NCI-H748 (cell line): ENCODE measurements around the gene APEH.

Experiments used
- DNase-seq: peaks from one replicate; lab custom pipeline; 2025; ENCODE audit not compliant: unreplicated experiment; lab: John Stamatoyannopoulos, UW

APEH gene

GRCh38 chr3:49673715-49674496, at the start of gene APEH:
Gene APEH, plus strand, starts transcription at chr3:49674351. Its CDS starts 51 bp downstream, at chr3:49674402.
- no peak for DNase-seq

GRCh38 chr3:49625071-49625470, 49.1 kb upstream of the APEH start:
- DNase-seq = no peak

- no peak for DNase-seq
Observed at GRCh38 chr3:49626101-49626581, 48.0 kb upstream of the APEH start.

GRCh38 chr3:49626796-49627195, 47.4 kb upstream of the APEH start:
- DNase-seq = no peak

- DNase-seq = no peak
Observed at GRCh38 chr3:49627634-49628033, 46.5 kb upstream of the APEH start.

DNA sequence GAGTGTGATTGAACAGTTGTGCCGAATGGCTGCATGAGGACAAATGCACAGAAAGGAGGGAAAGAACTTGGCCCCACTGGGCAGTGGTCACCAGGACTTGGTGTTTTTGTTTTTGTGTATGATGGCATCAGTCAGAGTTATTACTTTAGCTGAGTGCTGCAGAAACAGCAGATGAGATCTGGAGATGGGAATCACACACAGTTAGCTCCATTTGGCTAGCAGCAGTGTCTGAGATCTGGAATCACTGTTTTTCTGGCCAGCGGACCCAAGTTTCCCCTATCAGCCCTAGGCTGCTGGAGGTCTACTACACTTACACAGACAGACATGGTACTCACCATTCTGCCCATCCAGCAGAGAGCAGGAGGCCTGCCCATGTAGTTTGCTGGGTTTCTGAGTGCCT, 45.9 kb upstream of the APEH start:
- DNase-seq = no peak

DNA sequence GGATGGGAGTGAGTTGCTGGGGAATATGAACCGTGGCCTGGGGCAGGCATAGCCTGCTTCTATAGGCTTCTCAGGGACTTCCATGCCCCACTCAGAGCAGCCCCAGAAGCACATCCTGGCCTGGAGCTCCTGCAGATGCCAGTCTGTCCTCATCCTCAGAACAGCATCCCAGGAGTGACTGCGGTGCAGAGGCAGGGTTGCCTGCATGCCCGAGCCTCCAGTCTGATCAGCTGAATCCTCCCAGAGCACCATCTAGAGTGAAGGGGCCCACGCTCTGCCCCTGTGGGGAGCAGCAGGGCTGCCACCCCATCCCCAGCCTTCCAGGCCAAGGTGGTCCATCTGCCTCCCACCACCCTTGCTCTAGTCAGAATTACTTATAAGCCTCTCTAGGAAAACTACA, 44.7 kb upstream of the APEH start:
- no peak for DNase-seq

GRCh38 chr3:49629866-49630265, 44.3 kb upstream of the APEH start:
- DNase-seq = no peak

DNA sequence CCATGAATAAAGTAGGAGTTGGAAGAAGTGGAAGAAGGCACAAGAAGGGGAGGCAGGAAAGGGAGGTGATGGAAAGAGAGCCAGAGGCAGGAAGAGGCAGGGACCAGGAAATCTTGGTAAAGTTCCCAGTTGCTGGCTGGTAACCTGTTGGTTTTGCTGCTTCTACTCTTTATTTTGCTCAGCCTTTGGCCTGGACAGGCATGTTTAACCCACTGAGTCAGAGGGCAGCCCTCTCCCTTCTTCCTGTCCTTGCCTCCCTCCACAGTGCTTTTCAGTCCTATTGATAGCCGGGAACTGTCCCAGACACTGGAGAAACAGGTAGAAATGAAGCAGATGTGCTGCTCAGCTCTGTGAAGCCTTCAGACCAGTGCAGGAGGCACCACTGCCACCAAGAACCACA, 43.4 kb upstream of the APEH start:
- DNase-seq = no peak

- DNase-seq = no peak
Observed at GRCh38 chr3:49634736-49635135, 39.4 kb upstream of the APEH start.

- no peak for DNase-seq
Observed at GRCh38 chr3:49636883-49637609, 37.1 kb upstream of the APEH start.

GRCh38 chr3:49638445-49638844, 35.7 kb upstream of the APEH start:
- no peak for DNase-seq

DNA sequence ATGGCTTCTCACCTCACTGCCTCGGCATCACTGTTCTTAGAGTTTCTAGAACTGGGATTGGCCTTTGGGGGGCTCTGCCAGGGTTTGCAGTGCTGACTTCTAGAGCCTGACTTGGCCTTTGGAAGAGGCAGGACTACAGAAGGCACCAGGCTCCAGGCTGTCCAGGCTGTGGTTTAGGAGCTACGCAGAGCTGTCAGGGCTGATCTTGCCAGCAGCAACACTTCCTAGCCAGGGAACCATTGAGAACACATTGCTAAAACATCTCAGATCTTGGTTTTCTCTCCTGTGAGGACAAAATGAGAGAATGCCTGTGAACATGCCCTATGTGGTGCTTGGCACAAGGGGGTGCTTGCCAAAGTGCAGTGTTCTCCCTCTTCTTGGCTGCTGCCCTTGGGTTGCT, 34.6 kb upstream of the APEH start:
- no peak for DNase-seq

DNA sequence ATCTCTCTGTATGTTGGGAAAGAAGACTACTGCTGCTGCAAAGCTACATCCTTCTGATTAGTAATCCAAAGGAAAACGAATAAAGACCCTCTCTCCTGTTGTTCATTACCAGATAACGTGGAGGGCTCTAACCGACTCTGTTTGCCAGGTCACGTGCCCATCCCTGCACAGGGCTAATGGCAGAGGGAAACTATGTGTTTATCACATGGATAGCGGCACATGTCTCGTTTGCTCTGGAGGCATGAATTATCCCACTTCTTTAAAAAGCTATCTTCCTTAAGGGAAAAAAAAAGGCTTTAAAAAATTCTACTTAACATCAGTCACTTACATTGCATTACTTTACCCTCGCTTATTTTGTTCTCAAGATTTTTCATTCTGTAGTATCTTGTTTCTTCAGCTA, 32.9 kb upstream of the APEH start:
- DNase-seq = no peak

DNA sequence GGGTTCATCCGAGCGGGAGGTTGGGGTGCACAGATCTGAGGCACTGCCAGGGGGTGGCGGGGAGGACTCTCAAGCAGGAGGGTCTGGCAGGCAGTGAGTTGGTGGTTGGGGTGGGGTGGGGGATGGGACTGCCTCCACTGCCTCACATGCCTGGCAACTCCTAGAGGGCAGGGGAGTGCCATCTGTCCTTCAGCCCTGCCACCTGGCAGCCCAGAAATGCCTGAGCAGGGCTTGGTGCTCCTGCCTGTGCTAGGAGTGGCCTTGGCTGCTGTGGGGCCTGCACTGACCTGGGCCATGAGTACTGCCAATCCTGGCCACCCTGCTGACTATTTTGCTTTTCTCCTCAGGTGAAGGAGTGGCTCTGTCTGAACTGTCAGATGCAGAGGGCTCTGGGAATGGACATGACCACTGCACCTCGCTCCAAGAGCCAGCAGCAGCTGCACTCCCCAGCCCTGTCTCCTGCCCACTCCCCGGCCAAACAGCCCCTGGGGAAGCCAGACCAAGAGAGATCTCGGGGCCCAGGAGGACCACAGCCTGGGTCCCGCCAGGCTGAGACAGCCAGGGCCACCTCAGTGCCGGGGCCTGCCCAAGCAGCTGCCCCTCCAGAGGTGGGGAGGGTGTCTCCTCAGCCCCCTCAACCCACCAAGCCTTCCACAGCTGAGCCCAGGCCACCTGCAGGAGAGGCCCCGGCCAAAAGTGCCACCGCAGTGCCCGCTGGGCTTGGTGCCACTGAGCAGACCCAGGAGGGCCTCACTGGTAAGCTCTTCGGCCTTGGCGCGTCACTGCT, 32.0 kb upstream of the APEH start:
- DNase-seq = no peak

DNA sequence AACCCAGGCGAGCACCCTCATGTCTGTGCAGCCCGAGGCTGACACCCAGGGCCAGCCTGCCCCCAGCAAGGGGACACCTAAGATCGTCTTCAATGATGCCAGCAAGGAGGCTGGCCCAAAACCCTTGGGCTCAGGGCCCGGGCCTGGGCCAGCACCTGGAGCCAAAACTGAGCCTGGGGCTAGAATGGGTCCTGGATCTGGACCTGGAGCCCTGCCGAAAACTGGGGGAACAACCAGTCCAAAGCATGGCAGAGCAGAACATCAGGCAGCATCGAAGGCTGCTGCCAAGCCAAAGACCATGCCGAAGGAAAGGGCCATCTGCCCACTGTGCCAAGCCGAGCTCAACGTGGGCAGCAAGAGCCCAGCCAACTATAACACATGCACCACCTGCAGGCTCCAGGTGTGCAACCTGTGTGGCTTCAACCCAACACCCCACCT, 31.4 kb upstream of the APEH start:
- no peak for DNase-seq

DNA sequence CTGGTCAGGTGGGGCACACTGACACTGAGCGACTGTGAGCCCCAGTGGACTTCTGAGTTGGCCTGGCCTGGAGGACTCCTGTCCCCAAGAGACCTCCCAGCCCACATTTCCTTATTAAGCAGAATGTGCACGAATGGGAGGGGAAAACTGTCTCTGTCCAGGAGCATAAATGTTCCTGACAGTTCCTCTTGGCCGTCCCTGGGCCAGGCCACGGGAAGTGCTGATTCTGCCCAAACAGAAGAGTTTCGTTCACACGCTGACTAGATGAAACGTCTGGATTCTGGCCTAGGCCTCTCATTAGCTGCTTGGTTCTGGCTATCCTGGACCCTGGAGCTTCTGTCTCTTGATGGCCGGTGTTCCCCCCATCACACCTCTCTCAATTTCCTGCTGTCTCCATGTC, 29.5 kb upstream of the APEH start:
- no peak for DNase-seq

GRCh38 chr3:49646236-49646635, 27.9 kb upstream of the APEH start:
- no peak for DNase-seq

DNA sequence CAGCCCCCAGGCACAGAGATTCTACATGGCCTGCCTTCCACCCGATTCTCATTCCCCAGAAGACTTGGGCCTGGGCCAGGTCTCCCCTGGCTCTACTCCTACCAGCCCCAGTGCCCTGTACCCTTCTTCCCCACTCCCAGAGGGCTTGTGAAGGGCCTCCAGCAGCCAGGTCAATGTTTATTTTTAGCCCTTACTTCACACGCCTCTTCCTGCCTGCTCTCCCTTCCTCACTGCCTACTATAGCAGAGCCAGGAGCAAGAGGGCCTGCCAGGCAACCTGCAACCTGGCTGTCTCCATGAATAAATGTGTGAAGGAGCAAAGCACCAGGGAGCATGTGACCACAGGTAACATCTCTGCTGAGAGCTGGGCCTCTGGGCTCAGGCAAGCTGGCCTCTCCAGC, 26.4 kb upstream of the APEH start:
- no peak for DNase-seq

DNA sequence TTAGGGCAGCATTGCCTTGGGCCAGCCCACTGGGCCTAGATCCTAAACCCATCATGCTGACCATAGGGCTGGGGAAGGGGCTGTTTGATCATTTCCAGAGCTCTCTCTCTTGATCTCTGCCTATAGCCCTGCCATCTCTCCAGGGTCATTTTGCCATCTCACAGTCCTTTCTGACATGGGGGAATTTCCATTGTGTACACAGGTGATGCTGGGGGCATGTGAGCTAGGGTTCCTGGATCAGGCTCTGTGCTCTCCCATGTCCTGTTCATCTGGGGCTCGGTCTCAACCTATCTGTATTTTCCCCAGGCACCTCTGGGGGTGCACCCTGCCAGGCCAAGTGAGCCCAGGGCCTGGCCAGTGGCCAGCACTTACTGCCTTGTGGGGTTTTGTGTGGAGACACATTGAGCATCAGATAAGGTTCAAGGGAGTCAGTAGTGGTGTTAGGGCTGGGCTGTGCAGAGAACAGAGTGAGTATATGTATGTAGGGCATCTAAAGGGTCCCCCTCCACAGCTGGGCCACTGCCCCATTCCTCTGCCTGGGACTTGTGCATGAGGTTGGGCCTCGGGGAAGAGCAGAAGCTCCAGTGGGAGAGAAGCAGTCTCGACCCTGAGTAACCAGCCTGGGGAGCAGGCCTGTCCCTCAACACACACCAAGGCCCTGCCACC, 25.7 kb upstream of the APEH start:
- no peak for DNase-seq

DNA sequence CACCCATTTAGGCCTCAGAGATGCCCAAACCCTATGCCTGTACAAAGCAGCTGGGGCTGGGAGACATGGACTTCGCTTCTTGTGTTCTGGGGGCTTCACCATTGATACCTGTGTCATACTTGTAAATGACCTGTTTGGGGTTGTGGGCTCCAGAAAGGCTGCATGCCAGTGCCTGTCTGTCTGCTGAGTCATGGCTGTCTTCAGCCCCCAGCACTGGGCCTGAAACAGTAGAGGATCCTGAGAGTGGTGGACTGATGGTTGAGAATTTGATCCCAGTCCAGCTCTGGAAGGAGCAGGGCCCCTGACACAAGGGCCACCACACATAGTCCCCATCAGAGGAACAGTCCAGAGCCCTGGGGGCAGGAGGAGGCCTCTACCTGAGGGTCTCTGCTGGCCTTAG, 24.6 kb upstream of the APEH start:
- no peak for DNase-seq
